DND-41 (cell line): Measurements from ENCODE around the gene NUPR1.
A peak's percentile ranks its signal among the peaks of the same experiment; 100 is the strongest.

Experiments used
- EZH2 ChIP-seq: IDR thresholded peaks from 3 replicates; pipeline ENCODE4 v1.6.1; 2012; ENCODE audit warnings: borderline replicate concordance, low read depth, mild to moderate bottlenecking, moderate library complexity, low read length, inconsistent platforms; ENCODE audit not compliant: severe bottlenecking
- TF ChIP-seq, protein P1 (sequence below): IDR thresholded peaks from 2 replicates; pipeline ENCODE4 v1.5.1; 2012; ENCODE audit warnings: borderline replicate concordance, low read length, moderate library complexity, mild to moderate bottlenecking; ENCODE audit not compliant: poor library complexity, severe bottlenecking; ENCODE audit errors: extremely low read depth

DNA sequence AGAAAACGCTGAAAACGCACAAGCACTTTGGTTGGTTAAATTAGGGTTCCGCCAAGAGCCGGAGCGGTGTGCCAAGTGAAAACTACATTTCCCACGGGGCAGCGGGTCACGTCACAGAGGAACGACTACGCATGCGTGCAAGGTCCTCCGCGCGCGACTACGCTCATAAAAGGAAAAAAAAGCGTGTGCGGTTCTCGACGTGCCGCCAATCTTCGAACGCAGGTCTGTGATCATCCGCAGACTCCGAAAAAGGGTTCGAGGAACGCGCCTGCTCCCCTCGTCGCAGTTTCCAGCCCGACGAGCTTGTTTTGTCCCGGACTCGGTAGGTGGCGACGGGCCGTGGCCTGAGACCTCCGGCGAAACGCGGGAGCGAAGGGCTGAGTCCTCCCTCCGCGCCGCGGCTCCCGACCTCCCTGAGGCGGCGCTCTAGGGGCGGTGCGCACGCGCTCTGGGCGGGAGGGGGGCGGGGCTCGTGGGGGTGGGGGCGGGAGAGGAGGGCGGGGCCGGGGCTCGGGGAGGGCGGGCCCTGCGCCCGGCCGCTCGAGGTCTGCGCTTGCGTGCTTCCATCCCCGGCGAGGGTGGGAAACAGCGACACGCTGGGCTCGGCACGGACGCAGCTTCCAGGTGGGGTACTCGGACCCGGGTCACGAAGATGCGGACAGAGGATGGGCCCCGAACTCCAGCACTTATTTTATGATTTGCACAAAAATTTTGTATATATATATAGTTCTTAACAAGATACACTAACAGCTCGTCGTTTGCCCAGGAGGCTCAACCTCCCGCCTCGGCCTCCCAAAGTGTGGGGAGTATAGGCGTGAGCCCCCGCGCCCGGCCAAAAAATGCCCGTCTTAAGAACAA, 15.2 kb upstream of the NUPR1 start, which contains the start of gene SGF29:
- TF ChIP-seq, protein P1, sequence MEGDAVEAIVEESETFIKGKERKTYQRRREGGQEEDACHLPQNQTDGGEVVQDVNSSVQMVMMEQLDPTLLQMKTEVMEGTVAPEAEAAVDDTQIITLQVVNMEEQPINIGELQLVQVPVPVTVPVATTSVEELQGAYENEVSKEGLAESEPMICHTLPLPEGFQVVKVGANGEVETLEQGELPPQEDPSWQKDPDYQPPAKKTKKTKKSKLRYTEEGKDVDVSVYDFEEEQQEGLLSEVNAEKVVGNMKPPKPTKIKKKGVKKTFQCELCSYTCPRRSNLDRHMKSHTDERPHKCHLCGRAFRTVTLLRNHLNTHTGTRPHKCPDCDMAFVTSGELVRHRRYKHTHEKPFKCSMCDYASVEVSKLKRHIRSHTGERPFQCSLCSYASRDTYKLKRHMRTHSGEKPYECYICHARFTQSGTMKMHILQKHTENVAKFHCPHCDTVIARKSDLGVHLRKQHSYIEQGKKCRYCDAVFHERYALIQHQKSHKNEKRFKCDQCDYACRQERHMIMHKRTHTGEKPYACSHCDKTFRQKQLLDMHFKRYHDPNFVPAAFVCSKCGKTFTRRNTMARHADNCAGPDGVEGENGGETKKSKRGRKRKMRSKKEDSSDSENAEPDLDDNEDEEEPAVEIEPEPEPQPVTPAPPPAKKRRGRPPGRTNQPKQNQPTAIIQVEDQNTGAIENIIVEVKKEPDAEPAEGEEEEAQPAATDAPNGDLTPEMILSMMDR: peak; percentile 58
- no peak for TF ChIP-seq EZH2
